H9 (cell line): ENCODE data around the gene SNAI3. TPM values are rescaled to one million over a fixed set of nuclear protein-coding genes. Genes with fewer than 3 reads are reported as not detected.

ENCODE experiments used
- DNase-seq: peaks from one replicate; pipeline ENCODE4 v3.0.0-alpha.2; 2017
- H2AFZ ChIP-seq: one replicate; pipeline ENCODE4 v1.6.1; 2013; ENCODE audit warnings: mild to moderate bottlenecking, low read length, control low read depth, moderate library complexity
- H2AK5ac ChIP-seq: 2 replicates; pipeline ENCODE4 v1.6.1; 2013; ENCODE audit warnings: low read length, control low read depth, mixed read lengths; ENCODE audit not compliant: insufficient read length
- H2BK120ac ChIP-seq: one replicate; pipeline ENCODE4 v1.6.1; 2013; ENCODE audit warnings: low read depth, mild to moderate bottlenecking, low read length, control low read depth, inconsistent platforms; ENCODE audit not compliant: poor library complexity, severe bottlenecking
- H2BK12ac ChIP-seq: 2 replicates; pipeline ENCODE4 v1.6.1; 2013; ENCODE audit warnings: low read length, control low read depth, mixed read lengths, low read depth; ENCODE audit not compliant: insufficient read length
- H2BK15ac ChIP-seq: 2 replicates; pipeline ENCODE4 v1.6.1; 2013; ENCODE audit warnings: low read depth, low read length, control low read depth
- H2BK20ac ChIP-seq: one replicate; pipeline ENCODE4 v1.6.1; 2013; ENCODE audit warnings: low read depth, mild to moderate bottlenecking, low read length, control low read depth, inconsistent platforms; ENCODE audit not compliant: poor library complexity, severe bottlenecking
- H2BK5ac ChIP-seq: 2 replicates; pipeline ENCODE4 v1.6.1; 2013; ENCODE audit warnings: low read length, control low read depth, mixed read lengths; ENCODE audit not compliant: insufficient read length
- H3K14ac ChIP-seq: 2 replicates; pipeline ENCODE4 v1.6.1; 2013; ENCODE audit warnings: low read length, control low read depth; ENCODE audit not compliant: insufficient read depth
- H3K18ac ChIP-seq: 2 replicates; pipeline ENCODE4 v1.6.1; 2013; ENCODE audit warnings: low read depth, mild to moderate bottlenecking, mixed read lengths, low read length, control low read depth; ENCODE audit not compliant: insufficient read length
- H3K23ac ChIP-seq: 2 replicates; pipeline ENCODE4 v1.6.1; 2013; ENCODE audit warnings: low read length, control low read depth, mixed read lengths, low read depth; ENCODE audit not compliant: insufficient read length
- H3K23me2 ChIP-seq: 2 replicates; pipeline ENCODE4 v1.6.1; 2013; ENCODE audit warnings: low read depth, mild to moderate bottlenecking, mixed read lengths, low read length, control low read depth; ENCODE audit not compliant: insufficient read length, poor library complexity, severe bottlenecking
- H3K27ac ChIP-seq: 2 replicates; pipeline ENCODE4 v1.5.1; 2013; ENCODE audit warnings: low read length, control low read depth, mixed read lengths, low read depth; ENCODE audit not compliant: insufficient read length
- H3K27me3 ChIP-seq: 2 replicates; pipeline ENCODE4 v1.6.1; 2013; ENCODE audit warnings: low read length, control low read depth, inconsistent platforms; ENCODE audit not compliant: insufficient read depth
- H3K4ac ChIP-seq: 2 replicates; pipeline ENCODE4 v1.6.1; 2013; ENCODE audit warnings: low read depth, mild to moderate bottlenecking, control low read depth, inconsistent platforms, low read length, moderate library complexity
- H3K4me1 ChIP-seq: 2 replicates; pipeline ENCODE4 v1.6.1; 2013; ENCODE audit warnings: low read length, control low read depth, inconsistent platforms; ENCODE audit not compliant: insufficient read depth
- H3K4me2 ChIP-seq: 2 replicates; pipeline ENCODE4 v1.6.1; 2013; ENCODE audit warnings: low read length, control low read depth, mixed read lengths; ENCODE audit not compliant: insufficient read length, insufficient read depth
- H3K56ac ChIP-seq: 2 replicates; pipeline ENCODE4 v1.6.1; 2013; ENCODE audit warnings: low read depth, mild to moderate bottlenecking, mixed read lengths, low read length, control low read depth; ENCODE audit not compliant: insufficient read length
- H3K79me1 ChIP-seq: 2 replicates; pipeline ENCODE4 v1.6.1; 2013; ENCODE audit warnings: low read depth, mild to moderate bottlenecking, moderate library complexity, low read length, control low read depth, inconsistent platforms; ENCODE audit not compliant: insufficient read depth, poor library complexity, severe bottlenecking
- H3K79me2 ChIP-seq: 2 replicates; pipeline ENCODE4 v1.6.1; 2013; ENCODE audit warnings: low read length, control low read depth, inconsistent platforms; ENCODE audit not compliant: insufficient read depth
- H3K9ac ChIP-seq: 2 replicates; pipeline ENCODE4 v1.6.1; 2013; ENCODE audit warnings: low read length, control low read depth, mixed read lengths; ENCODE audit not compliant: insufficient read length; ENCODE audit errors: extremely low read depth
- H3K9me3 ChIP-seq: one replicate; pipeline ENCODE4 v1.6.1; 2013; ENCODE audit warnings: low read depth, low read length, inconsistent platforms; ENCODE audit not compliant: control insufficient read depth
- H3T11ph ChIP-seq: one replicate; pipeline ENCODE4 v1.6.1; 2013; ENCODE audit warnings: mild to moderate bottlenecking, low read length, control low read depth, inconsistent platforms
- H4K20me1 ChIP-seq: one replicate; pipeline ENCODE4 v1.6.1; 2013; ENCODE audit not compliant: control insufficient read depth, insufficient read length, insufficient read depth
- H4K5ac ChIP-seq: 2 replicates; pipeline ENCODE4 v1.6.1; 2013; ENCODE audit warnings: low read depth, mild to moderate bottlenecking, mixed read lengths, low read length, control low read depth; ENCODE audit not compliant: insufficient read length
- H4K8ac ChIP-seq: replicated peaks from 2 replicates; pipeline ENCODE4 v1.6.1; 2013; ENCODE audit warnings: low read length, control low read depth, mixed read lengths, low read depth; ENCODE audit not compliant: insufficient read length
- H4K91ac ChIP-seq: 2 replicates; pipeline ENCODE4 v1.6.1; 2013; ENCODE audit warnings: low read depth, mild to moderate bottlenecking, moderate library complexity, mixed read lengths, low read length, control low read depth; ENCODE audit not compliant: insufficient read length
- H3K27ac Mint-ChIP-seq, 3 experiments: 2 replicates in 2 of 3; 3 replicates in 1 of 3; pipeline ENCODE4 v1.8.0; 2020 to 2021; ENCODE audit warnings: mixed read lengths in 3 of 3, mild to moderate bottlenecking in 1 of 3, moderate library complexity in 1 of 3
- H3K27me3 Mint-ChIP-seq: 2 replicates; pipeline ENCODE4 v1.8.0; 2021; ENCODE audit warnings: low read depth, mild to moderate bottlenecking, moderate library complexity, mixed read lengths
- H3K36me3 Mint-ChIP-seq, 3 experiments: 2 replicates in 2 of 3; 3 replicates in 1 of 3; pipeline ENCODE4 v1.8.0; 2020 to 2021; ENCODE audit warnings: low read depth in 3 of 3, mixed read lengths in 3 of 3; ENCODE audit not compliant: insufficient read depth in 1 of 3
- H3K4me1 Mint-ChIP-seq, 2 experiments: 2 replicates each; pipeline ENCODE4 v1.8.0; 2020; ENCODE audit warnings: mixed read lengths in 2 of 2
- H3K4me3 Mint-ChIP-seq, 2 experiments: 2 replicates in 1 of 2; 3 replicates in 1 of 2; pipeline ENCODE4 v1.8.0; 2020 to 2021; ENCODE audit warnings: mild to moderate bottlenecking in 2 of 2, mixed read lengths in 2 of 2, moderate library complexity in 1 of 2
- H3K9me3 Mint-ChIP-seq, 2 experiments: 2 replicates in 1 of 2; 3 replicates in 1 of 2; pipeline ENCODE4 v1.8.0; 2020; ENCODE audit warnings: mild to moderate bottlenecking in 2 of 2, mixed read lengths in 2 of 2, moderate library complexity in 1 of 2
- WGBS: extraction: QIAGEN DNeasy Blood & Tissue Kit; methylation state at CpG from one replicate; pipeline ENCODE4 v1.1.7; 2013; ENCODE audit warnings: missing lambda C conversion rate, low lambda C conversion rate, mixed read lengths; ENCODE audit not compliant: insufficient read length; ENCODE audit errors: extremely low coverage; 5-methylcytosine and 5-hydroxymethylcytosine counted together
- total RNA-seq: library from RNA; stranded (reverse); gene quantifications from 2 replicates; pipeline ENCODE4 v1.2.1, GENCODE V29; 2021
- TF ChIP-seq, protein P1 (sequence below): fragments of 200-600 bp; sonication (generic); conservative IDR thresholded peaks from 3 replicates; pipeline ENCODE4 v1.8.0; 2021; ENCODE audit warnings: antibody characterized with exemption, mild to moderate bottlenecking

The SNAI3 gene
- total RNA-seq, 1 experiment from 2014 or later: 3.2 TPM

DNA sequence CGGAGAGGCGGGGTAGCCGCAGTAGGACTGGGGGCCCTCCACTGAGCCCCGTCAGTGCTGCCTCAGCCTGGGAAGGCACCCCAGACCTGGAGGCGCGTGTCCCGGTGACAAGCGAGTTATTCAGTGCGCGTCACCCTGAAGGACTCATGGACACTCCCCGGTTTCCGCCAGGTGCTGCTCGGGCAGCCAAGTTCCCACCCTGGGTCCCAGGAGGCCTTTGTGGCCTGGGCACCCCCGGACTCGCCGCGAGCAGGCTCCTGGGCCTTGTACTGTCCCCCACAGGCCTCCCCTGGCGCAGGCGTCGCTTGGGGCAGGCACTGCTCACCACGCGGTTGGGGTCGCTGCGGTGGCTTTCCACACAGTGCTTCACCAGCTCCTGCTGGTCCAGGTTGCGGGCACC lies 12.3 kb upstream of the SNAI3 start:
- H4K5ac ChIP-seq: no peak overlapping the region
- no CpG with 5 or more reads among the region's 25 CpGs for WGBS
- H3K4me1 Mint-ChIP-seq: no peaks in the 10 kb centered on the region
- H3K27ac ChIP-seq: no peak overlapping the region
- no peak overlapping the region for H2BK15ac ChIP-seq
- H3T11ph ChIP-seq: no peak overlapping the region
- peaks cover 3% of the 10 kb centered on the region for H3K23me2 ChIP-seq
- H3K4me3 Mint-ChIP-seq: no peak overlapping the region
- no peaks in the 10 kb centered on the region for H3K79me2 ChIP-seq
- no peak overlapping the region for H4K8ac ChIP-seq
- H3K14ac ChIP-seq: no peak overlapping the region
- H2AK5ac ChIP-seq: no peak overlapping the region
- H3K23ac ChIP-seq: no peak overlapping the region
- H3K56ac ChIP-seq: no peak overlapping the region
- TF ChIP-seq, protein P1, sequence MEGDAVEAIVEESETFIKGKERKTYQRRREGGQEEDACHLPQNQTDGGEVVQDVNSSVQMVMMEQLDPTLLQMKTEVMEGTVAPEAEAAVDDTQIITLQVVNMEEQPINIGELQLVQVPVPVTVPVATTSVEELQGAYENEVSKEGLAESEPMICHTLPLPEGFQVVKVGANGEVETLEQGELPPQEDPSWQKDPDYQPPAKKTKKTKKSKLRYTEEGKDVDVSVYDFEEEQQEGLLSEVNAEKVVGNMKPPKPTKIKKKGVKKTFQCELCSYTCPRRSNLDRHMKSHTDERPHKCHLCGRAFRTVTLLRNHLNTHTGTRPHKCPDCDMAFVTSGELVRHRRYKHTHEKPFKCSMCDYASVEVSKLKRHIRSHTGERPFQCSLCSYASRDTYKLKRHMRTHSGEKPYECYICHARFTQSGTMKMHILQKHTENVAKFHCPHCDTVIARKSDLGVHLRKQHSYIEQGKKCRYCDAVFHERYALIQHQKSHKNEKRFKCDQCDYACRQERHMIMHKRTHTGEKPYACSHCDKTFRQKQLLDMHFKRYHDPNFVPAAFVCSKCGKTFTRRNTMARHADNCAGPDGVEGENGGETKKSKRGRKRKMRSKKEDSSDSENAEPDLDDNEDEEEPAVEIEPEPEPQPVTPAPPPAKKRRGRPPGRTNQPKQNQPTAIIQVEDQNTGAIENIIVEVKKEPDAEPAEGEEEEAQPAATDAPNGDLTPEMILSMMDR: no peak
- no peak overlapping the region for H3K4me2 ChIP-seq
- peaks cover 2 to 15% (median 14%) of the 10 kb centered on the region in 3 experiments; a peak in 5 of 7 replicates for H3K36me3 Mint-ChIP-seq
- H3K4ac ChIP-seq: no peak overlapping the region
- H2BK5ac ChIP-seq: no peak overlapping the region
- no peak for DNase-seq
- H2BK120ac ChIP-seq: no peak overlapping the region
- no peaks in the 10 kb centered on the region for H3K27me3 ChIP-seq
- H3K79me1 ChIP-seq: peaks cover 4% of the 10 kb centered on the region
- H3K9ac ChIP-seq: no peak overlapping the region
- no peak overlapping the region for H4K91ac ChIP-seq
- H3K9me3 Mint-ChIP-seq: no peaks in the 10 kb centered on the region
- H4K20me1 ChIP-seq: no peaks in the 10 kb centered on the region
- no peaks in the 10 kb centered on the region for H3K4me1 ChIP-seq
- H2BK12ac ChIP-seq: no peak overlapping the region
- no peaks in the 10 kb centered on the region for H3K9me3 ChIP-seq
- no peak overlapping the region for H2BK20ac ChIP-seq
- H2AFZ ChIP-seq: no peak overlapping the region
- no peak overlapping the region for H3K18ac ChIP-seq
- H3K27ac Mint-ChIP-seq: no peak overlapping the region
- no peaks in the 10 kb centered on the region for H3K27me3 Mint-ChIP-seq
